MG63 (cell line): Measurements from ENCODE around the gene NFAT5. TPM values are rescaled to one million over a fixed set of nuclear protein-coding genes. Genes with fewer than 3 reads are reported as not detected.
"Not testable (repeated sequence)": the region's sequence is repeated elsewhere in the genome, so short reads cannot be mapped to it uniquely, and the experiment has no call there.

Experiments
- DNase-seq: peaks from one replicate; pipeline ENCODE4 v3.0.0-alpha.2; 2020
- H3K27me3 ChIP-seq: fragments of 250-450 bp; sonication (Bioruptor Pico); 2 replicates; pipeline ENCODE4 v1.5.1; 2020; ENCODE audit warnings: mild to moderate bottlenecking, moderate library complexity
- H3K36me3 ChIP-seq: fragments of 250-450 bp; sonication (Bioruptor Pico); 2 replicates; pipeline ENCODE4 v1.5.1; 2020; ENCODE audit warnings: mild to moderate bottlenecking, moderate library complexity
- H3K4me3 ChIP-seq: fragments of 250-450 bp; sonication (Bioruptor Pico); 2 replicates; pipeline ENCODE4 v1.5.1; 2020; ENCODE audit warnings: mild to moderate bottlenecking, moderate library complexity
- H3K9me3 ChIP-seq: fragments of 250-450 bp; sonication (Bioruptor Pico); 2 replicates; pipeline ENCODE4 v1.5.1; 2020; ENCODE audit warnings: mild to moderate bottlenecking, moderate library complexity
- total RNA-seq: library from RNA; depleted of rRNA; stranded (reverse); fragments of >200 nt; shearing (Covaris generic); gene quantifications from 2 replicates; pipeline ENCODE4 v1.2.3, GENCODE V29; 2014; ENCODE audit warnings: low replicate concordance

NFAT5 gene
- total RNA-seq, 1 experiment from 2014 or later, result 1.2 TPM

DNA sequence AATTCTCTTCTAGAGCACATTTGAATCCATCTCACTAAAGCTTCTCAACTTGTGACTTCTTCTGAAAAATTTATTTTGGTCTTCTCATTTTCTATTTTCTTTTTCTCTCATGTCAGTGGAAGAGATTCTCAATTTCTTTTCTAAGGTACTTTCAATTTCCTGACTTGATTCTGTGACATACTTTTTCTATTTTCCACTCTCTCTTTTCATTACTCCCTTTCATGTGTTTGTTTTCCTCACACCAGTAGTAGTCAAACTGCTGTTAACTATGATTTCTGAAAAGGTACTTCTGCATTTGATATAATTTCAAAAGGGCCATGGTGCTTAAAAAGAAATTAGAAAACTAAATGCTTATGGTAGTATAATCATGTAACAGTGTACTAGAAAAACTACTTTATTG is 41.9 kb downstream of the NFAT5 start:
- no peaks in the 10 kb centered on the region for H3K36me3 ChIP-seq
- no peak overlapping the region for H3K4me3 ChIP-seq
- H3K27me3 ChIP-seq, result no peaks in the 10 kb centered on the region
- no peaks in the 10 kb centered on the region for H3K9me3 ChIP-seq
- DNase-seq, result no peak

DNA sequence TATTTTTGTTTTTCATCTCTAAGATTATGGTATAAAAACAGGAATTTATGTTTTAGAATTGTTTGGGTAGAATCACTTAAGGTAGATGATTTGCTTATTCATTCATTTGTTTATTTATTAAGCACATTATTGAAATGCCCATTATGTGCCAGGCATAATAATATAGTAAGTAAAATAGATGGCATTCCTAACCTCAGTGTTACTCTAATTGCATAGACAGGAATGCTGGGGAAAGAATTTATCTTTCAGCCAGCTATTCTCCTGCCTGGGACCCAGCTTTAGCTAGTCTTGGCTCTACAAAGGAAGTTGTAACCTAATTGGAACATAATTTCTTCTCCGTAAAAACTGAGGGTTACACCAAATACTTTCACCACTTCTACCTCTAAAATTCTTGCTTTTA is 44.6 kb downstream of the NFAT5 start:
- Histone ChIP-seq H3K9me3 (no peaks in the 10 kb centered on the region), H3K36me3 (no peaks in the 10 kb centered on the region), H3K27me3 (no peaks in the 10 kb centered on the region), H3K4me3 (no peak overlapping the region)
- no peak for DNase-seq

DNA sequence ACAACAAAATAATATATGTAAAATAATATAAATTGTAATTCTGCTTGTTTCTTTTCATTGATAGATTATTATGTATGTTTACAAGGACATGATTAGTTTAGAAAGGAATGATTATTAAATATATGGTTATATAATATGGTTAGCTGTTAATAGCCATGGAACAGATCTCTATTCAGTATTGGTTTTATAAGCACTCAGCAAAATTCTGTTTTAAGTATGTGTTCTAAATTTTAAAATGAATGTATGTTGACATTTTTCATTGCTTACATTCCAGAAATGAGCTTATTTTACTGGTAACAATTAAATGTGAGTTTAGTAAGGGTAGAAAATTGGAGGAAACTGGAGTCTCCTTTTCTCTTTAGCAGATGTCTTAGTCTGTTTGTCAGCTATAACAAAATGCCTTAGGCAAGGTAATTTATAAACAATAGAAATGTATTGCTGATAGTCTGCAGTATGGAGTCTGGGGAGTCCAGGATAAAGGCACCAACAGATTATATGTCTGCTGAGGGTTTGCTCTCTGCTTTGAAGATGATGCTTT is 45.4 kb downstream of the NFAT5 start:
- Histone ChIP-seq H3K4me3 (no peak overlapping the region), H3K36me3 (no peaks in the 10 kb centered on the region), H3K27me3 (no peaks in the 10 kb centered on the region), H3K9me3 (no peaks in the 10 kb centered on the region)
- no peak for DNase-seq

DNA sequence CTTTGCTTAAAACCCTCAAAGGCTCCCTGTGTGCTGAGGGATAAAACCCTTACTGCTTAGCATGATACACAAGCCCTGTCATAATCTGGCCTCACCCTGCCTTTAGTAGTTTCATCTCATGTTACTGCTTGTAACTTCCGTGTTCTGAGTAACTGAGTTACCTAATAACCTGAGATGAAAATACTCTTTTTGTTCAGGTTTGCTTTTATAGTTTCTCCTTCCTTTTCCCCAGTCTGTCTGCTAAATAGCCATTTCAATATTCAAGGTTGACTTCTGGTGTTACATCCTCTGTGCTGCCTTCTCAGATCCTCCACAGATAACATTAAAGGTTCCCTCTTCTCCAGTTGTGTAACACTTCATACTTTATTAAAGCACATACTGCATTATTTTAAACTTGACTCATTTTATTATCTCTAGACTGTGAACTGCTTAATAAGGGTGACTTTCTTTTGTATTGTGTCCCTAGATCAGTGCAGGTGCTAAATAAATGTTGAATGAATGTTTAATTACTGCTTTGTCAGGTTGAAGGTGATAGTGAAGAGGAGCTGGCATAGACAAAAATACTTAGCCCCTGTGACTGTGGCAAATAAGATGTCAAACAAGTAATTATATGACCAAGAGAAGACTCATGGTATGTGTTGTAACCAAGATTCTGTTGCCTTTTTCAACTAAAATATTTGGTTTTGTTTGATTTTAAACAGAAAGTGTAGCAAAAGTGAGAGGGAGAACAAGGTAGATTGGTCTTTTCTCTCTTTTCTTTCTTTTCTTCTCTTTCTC is 47.8 kb downstream of the NFAT5 start:
- Histone ChIP-seq H3K27me3 (no peaks in the 10 kb centered on the region), H3K4me3 (no peak overlapping the region), H3K9me3 (no peaks in the 10 kb centered on the region), H3K36me3 (no peaks in the 10 kb centered on the region)
- DNase-seq, result no peak

DNA sequence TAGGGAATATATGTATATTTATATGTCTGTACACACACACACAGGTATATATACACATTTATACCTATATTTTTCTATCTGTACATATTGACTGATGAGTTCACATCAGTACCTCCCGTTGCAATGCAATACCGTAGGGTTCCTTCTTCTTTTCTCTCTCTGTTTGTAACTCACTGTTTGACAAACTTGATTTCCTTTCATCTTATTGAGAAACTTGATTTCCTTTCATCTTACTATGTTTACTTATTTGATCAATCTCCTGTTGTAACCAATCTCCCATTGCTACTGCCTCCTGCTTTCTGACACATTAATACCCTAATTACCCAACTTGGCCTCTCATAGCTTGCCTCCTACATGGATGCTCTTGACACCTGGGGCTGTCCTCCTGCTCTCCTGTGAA is 49.8 kb downstream of the NFAT5 start:
- H3K4me3 ChIP-seq, result no peak overlapping the region
- H3K36me3 ChIP-seq, result no peaks in the 10 kb centered on the region

DNA sequence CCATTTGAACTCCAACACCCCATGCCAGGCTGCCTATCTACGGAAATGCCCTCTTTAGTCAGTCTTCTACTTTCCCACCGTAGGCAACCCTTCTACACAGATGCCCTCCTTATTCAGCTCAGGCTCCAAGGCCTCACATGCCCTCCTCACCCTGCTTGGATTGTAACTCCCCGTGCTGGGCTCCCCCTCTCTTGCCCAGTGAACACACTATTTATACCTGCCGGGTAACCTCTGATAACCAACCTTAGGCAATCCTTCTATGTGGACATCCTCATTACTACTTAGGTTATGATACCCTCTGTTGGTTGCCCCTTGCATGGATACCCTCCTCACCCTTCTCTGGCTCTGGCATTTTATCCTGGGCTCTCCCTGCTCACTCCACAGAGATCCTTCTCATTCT is 50.3 kb downstream of the NFAT5 start:
- no peak for DNase-seq
- H3K9me3 ChIP-seq, result no peaks in the 10 kb centered on the region
- no peaks in the 10 kb centered on the region for H3K27me3 ChIP-seq
- H3K36me3 ChIP-seq, result no peaks in the 10 kb centered on the region
- no peak overlapping the region for H3K4me3 ChIP-seq

More for the DNA sequence above, 49.8 kb downstream of the NFAT5 start:
- no peak for DNase-seq
- H3K9me3 ChIP-seq, result no peaks in the 10 kb centered on the region
- no peaks in the 10 kb centered on the region for H3K27me3 ChIP-seq

DNA sequence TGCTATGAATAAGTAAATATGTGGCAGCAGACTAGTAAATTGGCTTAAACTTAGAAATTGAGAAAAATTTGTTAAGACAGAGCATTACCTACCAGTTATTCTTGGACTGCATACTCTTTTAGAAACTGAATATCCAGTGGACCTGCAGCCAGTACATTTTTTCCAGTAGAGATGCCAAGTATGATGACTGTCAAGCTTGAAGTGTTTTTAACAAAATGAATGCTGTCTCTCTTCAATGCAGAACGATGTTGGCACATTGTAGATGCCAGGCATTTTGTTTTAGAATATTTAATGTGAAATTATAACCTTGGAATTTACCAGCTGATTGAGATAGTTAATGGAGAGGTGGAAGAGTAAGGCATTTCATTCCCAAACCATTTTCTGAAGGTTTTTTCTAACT is 52.5 kb downstream of the NFAT5 start:
- Histone ChIP-seq H3K9me3 (no peaks in the 10 kb centered on the region), H3K36me3 (no peaks in the 10 kb centered on the region), H3K27me3 (no peaks in the 10 kb centered on the region), H3K4me3 (no peak overlapping the region)
- no peak for DNase-seq

DNA sequence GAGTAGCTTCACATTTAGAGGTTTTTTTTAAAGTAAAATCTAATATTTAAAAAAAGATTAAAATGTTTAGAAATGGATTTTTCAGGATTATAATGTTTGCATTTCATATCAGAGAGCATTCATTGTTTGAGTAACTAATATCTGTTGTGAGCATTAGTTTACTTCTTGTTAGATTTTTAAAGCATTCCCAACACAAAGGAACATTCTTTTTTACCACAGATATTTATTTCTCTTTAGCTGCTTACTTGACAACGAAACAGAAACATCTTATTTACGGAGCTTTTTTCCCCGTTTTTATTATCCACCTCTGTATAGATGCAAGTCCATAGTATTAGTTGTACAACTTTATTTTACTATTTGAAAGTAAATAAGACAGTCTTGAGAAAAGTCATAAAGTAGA is 53.0 kb downstream of the NFAT5 start:
- Histone ChIP-seq H3K9me3 (no peaks in the 10 kb centered on the region), H3K36me3 (no peaks in the 10 kb centered on the region), H3K27me3 (no peaks in the 10 kb centered on the region), H3K4me3 (no peak overlapping the region)
- DNase-seq, result no peak

DNA sequence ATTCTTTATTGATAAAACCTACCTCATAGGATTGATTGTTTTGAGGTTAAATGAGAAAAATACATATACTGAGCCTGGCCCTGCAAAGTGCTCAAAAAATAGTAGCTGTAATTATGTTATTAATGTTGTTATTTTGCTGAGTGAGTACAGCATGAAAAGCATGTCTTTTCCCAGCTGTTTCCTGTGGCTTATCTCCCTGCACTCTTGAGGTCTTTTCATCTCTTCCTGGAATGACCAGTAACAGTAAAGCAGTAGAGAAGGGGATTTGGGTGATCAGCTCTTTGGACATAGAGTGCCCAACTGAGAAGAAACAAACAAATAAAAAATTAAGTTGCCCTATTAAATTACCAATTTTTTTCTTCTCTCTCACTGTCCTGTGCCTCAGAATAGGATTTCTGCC is 53.7 kb downstream of the NFAT5 start:
- no peak overlapping the region for H3K4me3 ChIP-seq
- no peaks in the 10 kb centered on the region for H3K27me3 ChIP-seq
- no peaks in the 10 kb centered on the region for H3K9me3 ChIP-seq
- DNase-seq, result no peak
- no peaks in the 10 kb centered on the region for H3K36me3 ChIP-seq

DNA sequence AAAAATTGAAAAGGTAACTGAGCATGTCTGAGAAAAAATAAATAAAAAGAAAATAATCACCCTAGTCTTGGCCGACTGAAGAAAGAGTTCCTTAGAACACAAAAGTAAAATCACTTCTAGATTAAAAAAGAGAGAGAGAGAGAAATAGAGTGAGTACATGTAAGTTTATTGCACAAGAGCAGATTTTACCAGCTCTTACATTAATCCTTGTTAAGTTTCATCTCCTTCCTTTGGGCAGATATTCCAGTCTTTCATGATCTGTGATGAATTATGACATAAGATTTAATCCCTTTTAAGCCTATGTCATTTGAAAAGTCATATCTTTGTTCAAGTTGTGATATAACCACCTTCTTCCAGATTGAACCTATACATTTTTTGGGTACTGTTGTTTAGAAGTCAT is 54.8 kb downstream of the NFAT5 start:
- no peak for DNase-seq
- Histone ChIP-seq H3K9me3 (no peaks in the 10 kb centered on the region), H3K27me3 (no peaks in the 10 kb centered on the region)

DNA sequence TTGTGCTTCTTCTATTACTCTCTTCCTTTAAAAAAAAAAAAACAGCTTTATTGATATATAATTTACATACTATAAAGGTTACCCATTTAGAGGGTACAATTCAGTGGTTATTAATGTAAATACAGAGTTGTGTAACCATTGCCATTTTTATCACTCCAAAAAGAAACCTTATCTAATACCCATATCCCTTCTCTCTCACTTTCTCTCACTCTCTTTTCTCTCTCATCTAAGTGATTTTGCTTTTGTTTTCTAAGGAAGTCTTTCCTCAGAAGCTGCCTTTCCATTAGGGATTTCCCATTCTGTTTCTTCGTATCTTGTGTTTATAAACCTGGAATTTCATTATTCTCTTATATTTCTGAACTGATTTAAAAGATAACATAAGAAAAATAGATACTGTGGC is 55.5 kb downstream of the NFAT5 start:
- H3K36me3 ChIP-seq, result no peaks in the 10 kb centered on the region
- H3K27me3 ChIP-seq, result no peaks in the 10 kb centered on the region
- DNase-seq, result no peak
- H3K9me3 ChIP-seq, result no peaks in the 10 kb centered on the region
- no peak overlapping the region for H3K4me3 ChIP-seq

More for the DNA sequence above, 54.8 kb downstream of the NFAT5 start:
- no peak overlapping the region for H3K4me3 ChIP-seq
- no peaks in the 10 kb centered on the region for H3K36me3 ChIP-seq

DNA sequence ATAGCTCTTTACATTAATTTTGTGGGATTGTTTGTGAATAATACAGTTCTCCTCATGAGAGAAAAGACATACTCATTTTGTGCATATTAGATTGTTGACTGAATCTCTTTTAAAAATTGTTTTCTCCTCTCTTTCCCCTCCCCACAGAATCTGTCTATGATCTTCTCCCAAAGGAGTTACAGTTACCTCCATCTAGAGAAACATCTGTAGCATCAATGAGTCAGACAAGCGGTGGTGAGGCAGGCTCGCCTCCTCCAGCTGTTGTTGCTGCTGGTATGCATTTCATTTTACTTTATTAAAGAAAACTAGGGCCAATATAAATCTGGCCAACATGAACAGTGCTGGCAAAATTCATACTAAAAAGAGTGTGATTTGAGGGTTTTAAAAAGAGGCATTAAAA is 60.5 kb downstream of the NFAT5 start:
- H3K4me3 ChIP-seq, result no peak overlapping the region
- no peaks in the 10 kb centered on the region; the same call in 1 of the 2 replicates for H3K36me3 ChIP-seq
- H3K9me3 ChIP-seq, result no peaks in the 10 kb centered on the region
- peak; percentile 21 for DNase-seq
- no peaks in the 10 kb centered on the region for H3K27me3 ChIP-seq

DNA sequence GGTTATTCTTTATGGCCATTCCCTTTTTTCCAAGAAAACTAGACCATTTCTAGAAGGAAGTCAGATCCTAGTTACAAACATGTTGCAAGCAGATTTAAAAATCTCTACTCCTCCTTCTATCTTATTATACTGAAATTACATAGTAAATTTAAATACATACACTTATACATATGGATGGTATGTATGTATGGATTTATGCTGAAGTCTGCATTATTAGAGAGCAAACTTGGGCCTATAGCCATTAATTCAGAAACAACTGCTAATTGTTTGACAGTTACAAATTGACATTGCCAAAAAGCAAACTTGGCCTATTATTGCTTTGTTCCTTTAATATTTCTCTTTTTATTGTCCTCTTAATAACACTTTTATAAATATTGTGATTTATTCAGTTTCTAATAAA is 67.1 kb downstream of the NFAT5 start:
- Histone ChIP-seq H3K9me3 (peaks cover 4% of the 10 kb centered on the region; the same call in 1 of the 2 replicates), H3K27me3 (no peaks in the 10 kb centered on the region), H3K4me3 (no peak overlapping the region), H3K36me3 (peaks cover 32% of the 10 kb centered on the region)
- DNase-seq, result no peak

DNA sequence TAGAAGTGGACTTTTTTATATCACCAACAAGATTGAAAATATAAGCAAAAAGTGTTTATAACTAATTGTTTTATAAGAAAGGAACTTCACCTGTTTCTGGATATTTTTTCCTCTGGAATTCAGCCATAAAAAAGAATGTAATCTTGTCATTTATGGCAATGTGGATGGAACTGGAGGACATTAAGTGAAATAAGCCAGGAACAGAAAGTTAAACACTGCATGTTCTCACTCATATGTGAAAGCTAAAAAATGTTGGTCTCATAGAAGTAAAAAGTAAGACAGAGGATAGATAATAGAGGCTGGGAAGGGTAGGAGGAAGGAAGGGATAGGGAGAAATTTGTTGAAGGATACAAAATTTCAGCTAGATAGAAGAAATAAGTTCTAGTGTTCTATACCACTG is 67.6 kb downstream of the NFAT5 start:
- Histone ChIP-seq H3K4me3 (no peak overlapping the region), H3K36me3 (peaks cover 32% of the 10 kb centered on the region)
- DNase-seq, result no peak

DNA sequence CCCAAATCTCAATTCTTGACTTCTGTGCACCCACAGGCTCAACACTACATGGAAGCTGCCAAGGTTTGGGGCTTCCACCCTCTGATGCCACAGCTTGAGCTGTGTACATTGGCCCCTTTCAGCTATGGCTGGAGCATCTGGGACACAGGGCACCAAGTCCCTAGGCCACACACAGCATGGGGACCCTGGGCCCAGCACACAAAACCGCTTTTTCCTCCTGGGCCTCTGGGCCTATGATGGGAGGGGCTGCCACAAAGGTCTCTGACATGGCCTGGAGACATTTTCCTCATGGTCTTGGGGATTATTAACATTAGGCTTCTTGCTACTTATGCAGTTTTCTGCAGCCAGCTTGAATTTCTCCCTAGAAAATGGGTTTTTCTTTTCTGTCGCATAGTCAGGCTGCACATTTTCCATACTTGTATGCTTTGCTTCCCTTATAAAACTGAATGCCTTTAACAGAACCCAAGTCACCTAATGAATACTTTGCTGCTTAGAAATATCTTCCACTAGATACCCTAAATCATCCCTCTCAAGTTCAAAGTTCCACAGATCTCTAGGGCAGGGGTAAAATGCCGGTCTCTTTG is 70.9 kb downstream of the NFAT5 start:
- H3K27me3 ChIP-seq, H3K4me3 ChIP-seq, DNase-seq, H3K9me3 ChIP-seq: not testable (repeated sequence)
- H3K36me3 ChIP-seq, result peaks cover 32% of the 10 kb centered on the region

More for the DNA sequence above, 67.6 kb downstream of the NFAT5 start:
- Histone ChIP-seq H3K9me3 (peaks cover 4% of the 10 kb centered on the region; the same call in 1 of the 2 replicates), H3K27me3 (no peaks in the 10 kb centered on the region)

DNA sequence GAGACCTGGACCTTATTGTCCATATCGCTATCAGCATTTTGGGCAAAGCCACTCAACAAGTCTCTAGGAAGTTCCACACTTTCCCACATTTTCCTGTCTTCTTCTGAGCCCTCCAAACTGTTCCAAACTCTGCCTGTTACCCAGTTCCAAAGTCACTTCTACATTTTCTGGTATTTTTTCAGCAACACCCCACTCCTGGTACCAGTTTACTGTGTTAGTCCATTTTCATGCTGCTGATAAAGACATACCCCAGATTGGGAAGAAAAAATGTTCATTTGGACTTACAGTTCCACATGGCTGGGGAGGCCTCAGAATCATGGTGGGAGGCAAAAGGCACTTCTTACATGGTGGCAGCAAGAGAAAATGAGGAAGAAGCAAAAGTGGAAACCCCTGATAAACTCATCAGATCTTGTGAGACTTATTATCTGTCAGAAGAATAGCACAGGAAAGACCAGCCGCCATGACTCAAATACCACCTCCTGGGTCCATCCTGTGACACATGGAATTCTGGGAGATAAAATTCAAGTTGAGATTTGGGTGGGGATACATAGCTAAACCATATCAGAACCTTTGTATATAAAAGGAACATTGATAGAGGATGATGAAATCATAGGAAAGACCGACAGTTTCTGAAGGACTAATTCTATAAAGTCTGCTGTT is 71.6 kb downstream of the NFAT5 start:
- peaks cover 32% of the 10 kb centered on the region for H3K36me3 ChIP-seq
- DNase-seq, H3K4me3 ChIP-seq, H3K9me3 ChIP-seq, H3K27me3 ChIP-seq: not testable (repeated sequence)

DNA sequence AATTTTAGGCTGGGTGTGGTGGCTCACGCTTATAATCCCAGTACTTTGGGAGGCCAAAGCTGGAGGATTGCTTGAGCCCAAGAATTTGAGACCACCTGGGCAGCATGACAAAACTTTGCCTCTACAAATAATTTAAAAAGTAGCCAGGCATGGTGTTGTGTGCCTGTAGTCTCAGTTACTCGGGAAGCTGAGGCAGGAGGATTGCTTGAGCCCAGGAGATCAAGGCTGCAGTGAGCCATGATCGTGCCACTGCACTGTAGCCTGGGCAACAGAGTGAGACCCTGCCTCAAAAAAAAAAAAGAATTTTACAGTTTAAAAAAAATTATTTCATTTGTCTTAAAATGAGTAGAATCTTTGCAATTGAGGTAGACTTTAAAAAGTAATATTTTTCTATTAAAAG is 78.2 kb downstream of the NFAT5 start:
- not testable (repeated sequence) for H3K27me3 ChIP-seq, H3K9me3 ChIP-seq, H3K4me3 ChIP-seq, DNase-seq
- H3K36me3 ChIP-seq, result peaks cover 17% of the 10 kb centered on the region
